ENCODE measurements around the gene OSBPL10. TPM values are rescaled to one million over a fixed set of nuclear protein-coding genes. Genes with fewer than 3 reads are reported as not detected.

OSBPL10 gene
- total and polyA plus RNA-seq, 2 of the 8 experiments (the other 6 are each of a cell fraction or from before 2014, with no cell fraction given), result 26.2 to 86.7 TPM

DNA sequence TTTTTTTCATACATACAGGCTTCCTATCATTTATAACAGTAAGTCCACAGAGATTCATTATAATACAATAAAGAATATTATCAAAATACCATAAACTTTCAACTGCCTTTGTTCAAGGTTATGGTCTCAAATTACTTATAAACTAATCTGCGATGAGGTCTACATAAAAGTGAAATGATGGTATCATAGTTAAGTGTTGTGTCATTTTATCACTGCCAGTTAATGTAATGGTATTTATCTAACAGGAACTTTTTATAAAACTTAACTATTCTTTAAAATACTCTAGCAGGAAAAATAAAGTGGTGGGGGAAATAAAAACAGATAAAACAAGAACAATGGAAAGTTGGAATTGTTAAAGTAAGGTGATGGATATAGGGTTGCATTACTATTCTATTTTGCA lies 153.1 kb downstream of the OSBPL10 start:
- Histone ChIP-seq H2BK20ac (ENCODE audit: low read length) (no peak overlapping the region), H3K36me3 (ENCODE audit: control insufficient read depth in 2 of 4, insufficient read depth in 4 of 4, low read length in 3 of 4) (peaks cover 0 to 5% (median 2%) of the 10 kb centered on the region in 4 experiments; a peak in 1 of 8 replicates), H3K14ac (ENCODE audit: insufficient read length) (no peak overlapping the region), H2AK5ac (ENCODE audit: low read depth, low read length) (no peak overlapping the region), H3K4ac (replicated peaks; ENCODE audit: insufficient read length, low read depth, low read length) (no peak overlapping the region), H4K5ac (ENCODE audit: insufficient read length, low read depth, low read length) (no peak overlapping the region), H3K79me1 (ENCODE audit: low read depth, low read length) (0 out of 2 replicates have a peak, but pooled peaks cover 2% of the 10 kb centered on the region), H3K9ac (replicated peaks in 1 of 4; ENCODE audit: extremely low read depth in 1 of 4, low read depth in 3 of 4, low read length in 3 of 4) (no peak overlapping the region), H3K9me3 (ENCODE audit: insufficient read depth in 2 of 2, low read depth in 1 of 2, low read length in 1 of 2) (no peaks in the 10 kb centered on the region), H3K4me2 (ENCODE audit: insufficient read depth in 1 of 2, low read depth in 2 of 2, low read length in 2 of 2) (no peak overlapping the region), H3K4me1 (replicated peaks in 1 of 4; ENCODE audit: control insufficient read depth in 3 of 4, insufficient read depth in 4 of 4, low read length in 3 of 4) (peaks cover 0 to 5% (median 1%) of the 10 kb centered on the region in 4 experiments; a peak in 3 of 7 replicates), H3K56ac (replicated peaks; ENCODE audit: insufficient read length, low read depth, low read length) (no peak overlapping the region), H2BK12ac (ENCODE audit: low read depth, low read length) (no peak overlapping the region), H2BK5ac (ENCODE audit: low read depth, low read length) (no peak overlapping the region), H2BK120ac (replicated peaks; ENCODE audit: low read depth, low read length) (no peak overlapping the region), H4K8ac (ENCODE audit: extremely low read depth, insufficient read depth, low read length) (no peak overlapping the region), H4K91ac (replicated peaks; ENCODE audit: insufficient read length, low read length) (no peak overlapping the region), H4K20me1 (replicated peaks in 1 of 2; ENCODE audit: control insufficient read depth in 1 of 2, insufficient read depth in 2 of 2, low read length in 2 of 2) (peaks cover 0 to 2% of the 10 kb centered on the region in 2 experiments), H3K27ac (ENCODE audit: low read depth, low read length) (no peak overlapping the region), H3K18ac (ENCODE audit: extremely low read depth, low read length) (no peak overlapping the region), H3K4me3 (ENCODE audit: extremely low read depth in 1 of 4, insufficient read depth in 2 of 4, low read depth in 3 of 4, low read length in 4 of 4) (no peak overlapping the region), H2AFZ (ENCODE audit: low read length) (no peak overlapping the region), H3K23me2 (ENCODE audit: low read depth, low read length) (no peaks in the 10 kb centered on the region; the same call in 1 of the 2 replicates), H3K27me3 (replicated peaks in 1 of 4; ENCODE audit: control insufficient read depth in 3 of 4, extremely low read depth in 1 of 4, insufficient read depth in 3 of 4, low read length in 3 of 4) (no peaks in the 10 kb centered on the region; a peak in 1 of 7 replicates), H3K23ac (ENCODE audit: insufficient read length) (no peak overlapping the region), H3K79me2 (ENCODE audit: control insufficient read depth in 1 of 2, insufficient read depth in 2 of 2, low read length in 2 of 2) (peaks cover 0 to 29% of the 10 kb centered on the region in 2 experiments; a peak in 3 of 4 replicates), H2BK15ac (ENCODE audit: low read length) (no peak overlapping the region)
- WGBS, 2 experiments (ENCODE audit: extremely low coverage in 1 of 2, insufficient coverage in 1 of 2, insufficient read length in 1 of 2, insufficient replicate concordance in 2 of 2, low coverage in 1 of 2, low lambda C conversion rate in 2 of 2, missing lambda C conversion rate in 1 of 2), result 96% methylated on average over 1 of the region's 1 CpG; no CpG with 5 or more reads in 1 of the 2 experiments
- CTCF ChIA-PET (ENCODE audit: partially characterized antibody), result no interaction called here
- no peak for DNase-seq (ENCODE audit: low read depth in 1 of 2, low spot score in 2 of 2)
- no peak for FAIRE-seq
- TF ChIP-seq KDM5A (IDR thresholded peaks at IDR 0.05; ENCODE audit: low read length), result no peak
- TF ChIP-seq HDAC6 (IDR thresholded peaks at IDR 0.05; ENCODE audit: low read depth, low read length), result no peak
- no peak for TF ChIP-seq RAD21 (IDR thresholded peaks at IDR 0.05 in 1 of 2, conservative IDR thresholded peaks at IDR 0.05 in 1 of 2; ENCODE audit: low read depth in 2 of 2, low read length in 2 of 2)
- no peak for TF ChIP-seq NANOG (IDR thresholded peaks at IDR 0.05; ENCODE audit: insufficient read depth, low read depth, low read length, poor library complexity, severe bottlenecking)
- TF ChIP-seq EZH2 (IDR thresholded peaks at IDR 0.05; ENCODE audit: low read depth, low read length, severe bottlenecking), result no peak
- no peak for TF ChIP-seq KDM4A (IDR thresholded peaks at IDR 0.05; ENCODE audit: low read depth, low read length, severe bottlenecking)
- no peak for TF ChIP-seq CHD2 (IDR thresholded peaks at IDR 0.05; ENCODE audit: low read length)
- no peak for TF ChIP-seq SIN3A (conservative IDR thresholded peaks at IDR 0.05 in 1 of 2, IDR thresholded peaks at IDR 0.05 in 1 of 2; ENCODE audit: low read depth in 1 of 2, low read length in 2 of 2)
- no peak for TF ChIP-seq RXRA (IDR thresholded peaks at IDR 0.05; ENCODE audit: insufficient read depth, low read depth, low read length)
- no peak for TF ChIP-seq POLR2AphosphoS5 (IDR thresholded peaks at IDR 0.05; ENCODE audit: low read depth, low read length)
- TF ChIP-seq RNF2 (IDR thresholded peaks at IDR 0.05; ENCODE audit: borderline replicate concordance, low read depth, low read length, missing control alignments, poor library complexity, severe bottlenecking), result no peak
- TF ChIP-seq BRCA1 (IDR thresholded peaks at IDR 0.05; ENCODE audit: low read depth, low read length), result no peak
- no peak for TF ChIP-seq RFX5 (IDR thresholded peaks at IDR 0.05; ENCODE audit: borderline replicate concordance, low read depth, low read length)
- POLR2A ChIA-PET (ENCODE audit: partially characterized antibody), result no interaction called here
